Body of pancreas (tissue), 4 donors: ENCODE results near the gene VAMP2.
A peak's percentile ranks its signal among the peaks of the same experiment; 100 is the strongest.

Experiments
- CTCF ChIP-seq, 7 experiments: fragments of 450-650 bp in 4 of 7; fragments of 200-600 bp in 3 of 7; sonication (generic) in 3 of 7; IDR thresholded peaks; one replicate each; pipeline ENCODE4 v1.5.1; 2016 to 2019; ENCODE audit warnings: antibody characterized with exemption in 7 of 7
- POLR2A ChIP-seq, 3 donors: fragments of 450-650 bp; IDR thresholded peaks; one replicate each; pipeline ENCODE4 v1.6.1; 2016; ENCODE audit warnings: antibody characterized with exemption in 3 of 3, mild to moderate bottlenecking in 2 of 3

- TF ChIP-seq CTCF (IDR thresholded peaks at IDR 0.05) (peak in 1 of 7 experiments; percentile 4), POLR2A (IDR thresholded peaks at IDR 0.05) (peak in 1 of 3 donors; percentile 98)
Observed at GRCh38 chr17:8152112-8152775, 10.5 kb downstream of the VAMP2 start, which contains the start of gene PER1.
